Spleen (tissue), 7 donors: Measurements from ENCODE around the gene SUZ12.

ENCODE experiments used
- POLR2A ChIP-seq, 3 donors: fragments of 450-650 bp; IDR thresholded peaks; one replicate each; pipeline ENCODE4 v1.5.1; 2017; ENCODE audit warnings: antibody characterized with exemption in 3 of 3, mild to moderate bottlenecking in 1 of 3
- POLR2AphosphoS5 ChIP-seq, 3 donors: sonication (generic); formaldehyde crosslinking; IDR thresholded peaks; one replicate each; pipeline ENCODE4 v1.5.1; 2017; ENCODE audit warnings: antibody characterized with exemption in 3 of 3
- TF ChIP-seq, protein P1 (sequence below), 11 experiments: fragments of 200-600 bp in 7 of 11; fragments of 450-650 bp in 4 of 11; sonication (generic) in 4 of 11; IDR thresholded peaks in 8 of 11; conservative IDR thresholded peaks in 3 of 11; 1 replicate in 7 of 11; 2 replicates in 4 of 11; pipeline versions ENCODE4 v1.4.0 to v1.8.0; 2016 to 2021; ENCODE audit warnings: antibody characterized with exemption in 11 of 11, inconsistent platforms in 4 of 11, mild to moderate bottlenecking in 1 of 11
- donor health status: DM: no; HTN: no; CAD: no; lungs with moderate emphysema.
- donor health status: DM: no; HTN: no; CAD: no.
- donor health status: DM: no; HTN: no; CAD: no.

- TF ChIP-seq, protein P1, sequence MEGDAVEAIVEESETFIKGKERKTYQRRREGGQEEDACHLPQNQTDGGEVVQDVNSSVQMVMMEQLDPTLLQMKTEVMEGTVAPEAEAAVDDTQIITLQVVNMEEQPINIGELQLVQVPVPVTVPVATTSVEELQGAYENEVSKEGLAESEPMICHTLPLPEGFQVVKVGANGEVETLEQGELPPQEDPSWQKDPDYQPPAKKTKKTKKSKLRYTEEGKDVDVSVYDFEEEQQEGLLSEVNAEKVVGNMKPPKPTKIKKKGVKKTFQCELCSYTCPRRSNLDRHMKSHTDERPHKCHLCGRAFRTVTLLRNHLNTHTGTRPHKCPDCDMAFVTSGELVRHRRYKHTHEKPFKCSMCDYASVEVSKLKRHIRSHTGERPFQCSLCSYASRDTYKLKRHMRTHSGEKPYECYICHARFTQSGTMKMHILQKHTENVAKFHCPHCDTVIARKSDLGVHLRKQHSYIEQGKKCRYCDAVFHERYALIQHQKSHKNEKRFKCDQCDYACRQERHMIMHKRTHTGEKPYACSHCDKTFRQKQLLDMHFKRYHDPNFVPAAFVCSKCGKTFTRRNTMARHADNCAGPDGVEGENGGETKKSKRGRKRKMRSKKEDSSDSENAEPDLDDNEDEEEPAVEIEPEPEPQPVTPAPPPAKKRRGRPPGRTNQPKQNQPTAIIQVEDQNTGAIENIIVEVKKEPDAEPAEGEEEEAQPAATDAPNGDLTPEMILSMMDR (IDR thresholded peaks at IDR 0.05 in 8 of 11, conservative IDR thresholded peaks at IDR 0.05 in 3 of 11) = no peak
- TF ChIP-seq POLR2A (IDR thresholded peaks at IDR 0.05) (no peak), POLR2AphosphoS5 (IDR thresholded peaks at IDR 0.05) (no peak)
Observed at GRCh38 chr17:31916491-31917064, 20.2 kb upstream of the SUZ12 start.
